Upper lobe of left lung (tissue), 4 donors: Measurements from ENCODE around the gene MGMT.

Source experiments
- EP300 ChIP-seq, 4 donors: sonication (generic); formaldehyde crosslinking; IDR thresholded peaks; one replicate each; pipeline ENCODE4 v1.5.1; 2017; ENCODE audit warnings: antibody characterized with exemption in 4 of 4, control low read depth in 2 of 4
- POLR2A ChIP-seq, 4 donors: fragments of 450-650 bp; IDR thresholded peaks; one replicate each; pipeline ENCODE4 v1.5.1; 2016 to 2017; ENCODE audit warnings: antibody characterized with exemption in 4 of 4, mild to moderate bottlenecking in 2 of 4
- POLR2AphosphoS5 ChIP-seq, 2 donors: sonication (generic); formaldehyde crosslinking; IDR thresholded peaks; one replicate each; pipeline ENCODE4 v1.5.1; 2017; ENCODE audit warnings: antibody characterized with exemption in 2 of 2
- TF ChIP-seq, protein P1 (sequence below), 6 experiments: fragments of 450-650 bp in 4 of 6; fragments of 200-600 bp in 2 of 6; sonication (generic) in 2 of 6; IDR thresholded peaks; one replicate each; pipeline ENCODE4 v1.5.1; 2016 to 2019; ENCODE audit warnings: antibody characterized with exemption in 6 of 6

DNA sequence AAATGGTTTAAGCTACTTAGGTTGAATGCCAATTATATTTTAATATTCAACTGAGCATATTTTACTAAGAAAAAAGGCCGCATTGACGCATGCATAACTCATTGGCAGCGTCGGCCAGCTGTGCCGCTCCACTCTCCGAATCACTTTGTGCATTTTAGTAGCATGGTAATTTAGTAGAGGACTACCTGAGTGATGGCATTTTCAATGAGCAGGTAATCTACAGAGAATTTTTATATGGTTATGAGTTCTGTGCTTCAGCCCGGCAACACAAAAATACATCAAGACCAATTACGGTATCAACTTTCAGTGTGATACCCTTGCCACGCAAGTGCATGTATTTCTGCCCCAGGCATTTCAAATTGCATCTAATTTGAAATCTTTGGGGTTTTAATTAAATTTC is 249.8 kb downstream of the MGMT start:
- TF ChIP-seq, protein P1, sequence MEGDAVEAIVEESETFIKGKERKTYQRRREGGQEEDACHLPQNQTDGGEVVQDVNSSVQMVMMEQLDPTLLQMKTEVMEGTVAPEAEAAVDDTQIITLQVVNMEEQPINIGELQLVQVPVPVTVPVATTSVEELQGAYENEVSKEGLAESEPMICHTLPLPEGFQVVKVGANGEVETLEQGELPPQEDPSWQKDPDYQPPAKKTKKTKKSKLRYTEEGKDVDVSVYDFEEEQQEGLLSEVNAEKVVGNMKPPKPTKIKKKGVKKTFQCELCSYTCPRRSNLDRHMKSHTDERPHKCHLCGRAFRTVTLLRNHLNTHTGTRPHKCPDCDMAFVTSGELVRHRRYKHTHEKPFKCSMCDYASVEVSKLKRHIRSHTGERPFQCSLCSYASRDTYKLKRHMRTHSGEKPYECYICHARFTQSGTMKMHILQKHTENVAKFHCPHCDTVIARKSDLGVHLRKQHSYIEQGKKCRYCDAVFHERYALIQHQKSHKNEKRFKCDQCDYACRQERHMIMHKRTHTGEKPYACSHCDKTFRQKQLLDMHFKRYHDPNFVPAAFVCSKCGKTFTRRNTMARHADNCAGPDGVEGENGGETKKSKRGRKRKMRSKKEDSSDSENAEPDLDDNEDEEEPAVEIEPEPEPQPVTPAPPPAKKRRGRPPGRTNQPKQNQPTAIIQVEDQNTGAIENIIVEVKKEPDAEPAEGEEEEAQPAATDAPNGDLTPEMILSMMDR (IDR thresholded peaks at IDR 0.05), result no peak
- TF ChIP-seq POLR2A (IDR thresholded peaks at IDR 0.05) (no peak), POLR2AphosphoS5 (IDR thresholded peaks at IDR 0.05) (no peak), EP300 (IDR thresholded peaks at IDR 0.05) (no peak)
